HG02763 (cell line): Measurements from ENCODE around the gene BHLHE23.
"Not testable (repeated sequence)": the region's sequence is repeated elsewhere in the genome, so short reads cannot be mapped to it uniquely, and the experiment has no call there.

Experiments
- ATAC-seq: cut with Tn5 transposase; IDR thresholded peaks from one replicate; pipeline ENCODE4 v1.9.1; 2021; ENCODE audit warnings: mild to moderate bottlenecking, moderate library complexity; ENCODE audit not compliant: unreplicated experiment

Gene BHLHE23

DNA sequence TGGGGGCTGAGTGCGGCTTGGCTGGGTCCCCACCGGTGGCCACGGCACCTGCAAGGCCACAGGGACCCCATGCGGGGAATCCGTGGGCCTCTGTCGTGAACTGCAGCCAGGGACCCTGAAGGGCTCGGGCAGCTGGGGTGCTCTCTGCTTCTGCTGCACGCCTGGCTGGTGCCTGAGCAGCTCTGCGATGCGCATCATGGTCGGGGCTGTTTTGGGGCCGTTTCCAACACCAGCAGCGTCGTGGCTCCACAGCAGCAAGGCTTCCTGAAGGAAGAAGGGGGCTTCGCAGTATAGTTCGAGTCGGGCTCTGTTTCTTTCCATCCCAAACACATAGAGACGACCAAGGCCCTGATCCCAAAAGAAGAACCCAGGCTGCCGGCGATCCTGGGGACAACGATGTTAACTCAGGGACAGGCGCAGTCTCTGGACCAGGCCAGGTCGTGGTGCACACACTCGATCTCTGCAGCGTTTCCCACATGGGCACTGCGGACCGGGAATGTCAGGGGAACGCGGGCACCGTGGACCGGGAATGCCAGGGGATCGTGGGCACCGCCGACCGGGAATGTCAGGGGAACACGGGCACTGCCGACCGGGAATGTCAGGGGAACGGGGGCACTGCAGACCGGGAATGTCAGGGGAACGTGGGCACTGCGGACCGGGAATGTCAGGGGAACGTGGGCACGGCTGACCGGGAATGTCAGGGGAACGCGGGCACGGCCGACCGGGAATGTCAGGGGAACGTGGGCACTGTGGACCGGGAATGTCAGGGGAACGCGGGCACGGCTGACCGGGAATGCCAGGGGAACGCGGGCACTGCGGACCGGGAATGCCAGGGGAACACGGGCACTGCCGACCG lies 36.8 kb upstream of the BHLHE23 start:
- no peak for ATAC-seq

DNA sequence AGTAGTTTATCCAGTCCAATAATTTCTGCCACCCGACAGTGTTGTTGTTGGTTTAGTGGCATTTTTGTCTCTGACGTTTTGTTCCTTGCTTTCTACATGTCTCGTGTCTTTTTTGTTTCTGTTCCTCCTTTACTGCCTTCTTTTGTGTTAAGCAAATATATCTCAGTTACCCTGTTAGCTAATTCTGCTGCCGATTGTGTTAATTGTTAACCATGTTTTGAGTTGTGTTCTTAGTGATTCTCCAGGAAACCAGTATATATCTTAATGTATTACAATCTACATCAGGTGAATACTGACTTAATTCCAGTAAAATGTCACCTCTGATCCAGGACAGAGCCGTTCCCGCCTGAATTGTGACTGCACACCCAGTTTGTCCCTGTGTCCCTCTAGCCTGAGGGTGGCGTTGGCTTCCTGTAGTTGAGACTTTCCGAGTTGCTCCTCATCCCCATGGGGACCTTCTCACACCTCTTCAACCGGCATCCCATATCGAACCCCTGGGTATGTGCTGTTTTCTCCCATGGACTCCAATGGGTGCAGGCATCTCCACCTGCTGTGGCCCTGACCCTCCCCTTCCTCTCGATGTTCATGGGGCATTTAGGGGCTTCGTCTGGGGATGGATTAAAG lies 35.8 kb upstream of the BHLHE23 start:
- ATAC-seq: no peak

DNA sequence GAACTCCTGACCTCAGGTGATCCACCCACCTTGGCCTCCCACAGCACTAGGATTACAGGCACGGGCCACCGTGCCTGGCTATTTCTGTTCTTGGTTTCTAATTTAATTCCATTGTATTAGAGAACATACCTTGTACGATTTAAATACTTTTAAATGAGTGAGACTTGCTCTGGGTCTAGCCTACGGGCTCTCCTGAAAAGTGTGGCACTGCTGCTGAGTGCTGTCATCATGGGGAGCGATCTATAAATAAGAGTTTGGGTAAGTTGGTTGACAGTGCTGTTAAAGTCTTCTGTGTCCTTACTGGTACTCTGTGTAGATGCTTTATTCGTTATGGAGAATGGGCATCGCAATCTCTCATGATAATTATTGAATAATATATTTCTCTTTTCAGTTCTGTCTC lies 35.0 kb upstream of the BHLHE23 start:
- ATAC-seq: no peak

DNA sequence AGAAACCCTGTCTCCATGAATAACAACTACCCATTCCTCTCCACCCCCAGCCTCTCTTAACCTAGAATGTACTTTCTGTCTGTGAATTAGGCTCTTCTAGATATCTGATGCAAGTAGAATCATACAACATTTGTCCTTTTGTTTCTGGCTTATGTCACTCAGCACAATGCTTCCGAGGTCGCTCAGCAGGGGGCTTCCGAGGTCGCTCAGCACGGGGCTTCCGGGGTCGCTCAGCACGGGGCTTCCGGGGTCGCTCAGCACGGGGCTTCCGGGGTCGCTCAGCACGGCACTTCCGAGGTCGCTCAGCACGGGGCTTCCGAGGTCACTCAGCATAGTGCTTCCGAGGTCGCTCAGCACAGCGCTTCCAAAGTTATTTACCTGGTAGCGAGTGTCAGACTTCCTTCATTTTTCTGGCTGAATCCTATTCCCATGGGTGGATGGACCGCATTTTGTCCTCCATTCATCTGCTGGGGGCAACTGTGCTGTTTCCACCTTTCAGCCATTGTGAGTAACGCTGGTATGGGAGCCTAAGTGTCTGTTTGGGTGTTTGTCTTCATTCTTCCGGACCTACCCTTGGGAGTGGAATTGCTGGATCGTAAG lies 31.0 kb upstream of the BHLHE23 start:
- ATAC-seq: no peak

DNA sequence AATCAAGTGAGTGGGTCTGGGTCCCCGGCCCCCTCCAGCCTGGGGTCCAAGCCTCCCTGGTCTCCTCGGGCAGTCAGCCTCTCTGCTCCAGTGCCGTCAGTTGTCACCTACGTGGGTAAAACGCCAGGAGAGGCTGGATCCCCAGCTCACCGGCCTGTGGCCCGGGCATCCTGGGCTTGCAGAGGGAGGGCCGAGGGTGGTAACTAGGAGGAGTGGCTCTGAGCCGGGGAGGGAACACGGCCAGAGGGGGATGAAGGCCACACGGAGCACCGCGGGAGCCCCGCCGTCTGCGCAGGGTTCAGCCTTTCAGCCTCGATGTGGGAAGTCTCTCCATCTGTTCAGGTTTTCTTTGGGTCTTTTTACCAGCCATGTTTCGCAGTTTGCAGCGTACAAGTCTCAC lies 29.5 kb upstream of the BHLHE23 start:
- no peak for ATAC-seq

DNA sequence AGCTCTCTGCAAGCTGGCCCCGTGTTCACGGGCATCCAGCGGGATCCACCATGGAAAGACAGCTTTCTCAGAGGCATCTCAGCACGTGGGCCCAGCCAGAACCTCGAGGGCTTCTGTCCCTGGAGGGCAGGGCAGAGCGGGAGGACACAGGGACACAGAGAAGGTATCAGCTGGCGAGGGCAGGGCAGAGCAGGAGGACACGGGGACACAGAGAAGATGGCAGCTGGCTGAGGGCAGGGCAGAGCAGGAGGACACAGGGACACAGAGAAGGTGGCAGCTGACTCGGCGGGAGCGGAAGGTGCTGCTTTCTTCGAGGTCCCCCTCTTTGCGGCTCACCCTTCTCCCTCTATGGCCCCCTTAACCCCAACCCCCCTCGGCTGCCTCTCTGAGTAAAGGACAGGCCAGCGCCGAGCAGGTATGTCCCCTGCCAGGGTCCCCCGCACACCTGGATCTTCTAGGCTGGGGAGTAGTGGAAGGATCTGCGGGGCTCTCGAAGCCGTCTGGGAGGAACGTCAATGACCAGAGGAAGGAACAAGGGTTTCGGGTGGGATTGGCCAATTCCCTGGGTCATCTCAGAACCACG lies 28.9 kb upstream of the BHLHE23 start:
- no peak for ATAC-seq

DNA sequence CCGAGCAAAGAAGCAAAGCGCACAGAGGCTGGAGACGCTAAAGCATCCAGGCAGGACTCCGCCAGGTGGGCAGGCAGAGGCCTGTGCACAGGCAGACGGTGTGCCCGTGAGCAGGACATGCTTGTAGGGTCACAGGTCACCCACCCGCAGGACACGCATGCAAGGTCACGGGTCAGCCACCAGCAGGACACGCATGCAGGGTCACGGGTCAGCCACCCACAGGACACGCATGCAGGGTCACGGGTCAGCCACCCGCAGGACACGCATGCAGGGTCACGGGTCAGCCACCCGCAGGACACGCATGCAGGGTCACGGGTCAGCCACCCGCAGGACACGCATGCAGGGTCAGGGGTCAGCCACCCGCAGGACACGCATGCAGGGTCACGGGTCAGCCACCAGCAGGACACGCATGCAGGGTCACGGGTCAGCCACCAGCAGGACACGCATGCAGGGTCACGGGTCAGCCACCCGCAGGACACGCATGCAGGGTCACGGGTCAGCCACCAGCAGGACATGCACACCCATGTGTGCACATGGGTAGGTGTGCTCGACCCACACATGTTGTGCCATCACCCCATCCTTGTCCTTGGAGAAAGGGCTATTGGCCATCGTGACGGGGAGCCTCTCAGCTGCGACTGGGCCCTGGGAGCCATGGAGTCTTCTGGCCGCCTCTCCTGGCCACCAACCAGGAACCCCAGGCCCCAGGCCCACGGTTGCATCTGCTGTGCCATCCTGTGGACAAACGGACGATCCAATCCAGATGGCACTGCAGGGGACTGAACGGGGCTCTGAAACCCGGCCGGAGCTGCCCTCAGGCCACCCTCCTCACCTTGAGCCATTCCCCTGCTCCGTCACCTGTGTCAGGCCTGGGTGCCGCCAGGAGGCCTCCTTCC lies 28.2 kb upstream of the BHLHE23 start:
- not testable (repeated sequence) for ATAC-seq

DNA sequence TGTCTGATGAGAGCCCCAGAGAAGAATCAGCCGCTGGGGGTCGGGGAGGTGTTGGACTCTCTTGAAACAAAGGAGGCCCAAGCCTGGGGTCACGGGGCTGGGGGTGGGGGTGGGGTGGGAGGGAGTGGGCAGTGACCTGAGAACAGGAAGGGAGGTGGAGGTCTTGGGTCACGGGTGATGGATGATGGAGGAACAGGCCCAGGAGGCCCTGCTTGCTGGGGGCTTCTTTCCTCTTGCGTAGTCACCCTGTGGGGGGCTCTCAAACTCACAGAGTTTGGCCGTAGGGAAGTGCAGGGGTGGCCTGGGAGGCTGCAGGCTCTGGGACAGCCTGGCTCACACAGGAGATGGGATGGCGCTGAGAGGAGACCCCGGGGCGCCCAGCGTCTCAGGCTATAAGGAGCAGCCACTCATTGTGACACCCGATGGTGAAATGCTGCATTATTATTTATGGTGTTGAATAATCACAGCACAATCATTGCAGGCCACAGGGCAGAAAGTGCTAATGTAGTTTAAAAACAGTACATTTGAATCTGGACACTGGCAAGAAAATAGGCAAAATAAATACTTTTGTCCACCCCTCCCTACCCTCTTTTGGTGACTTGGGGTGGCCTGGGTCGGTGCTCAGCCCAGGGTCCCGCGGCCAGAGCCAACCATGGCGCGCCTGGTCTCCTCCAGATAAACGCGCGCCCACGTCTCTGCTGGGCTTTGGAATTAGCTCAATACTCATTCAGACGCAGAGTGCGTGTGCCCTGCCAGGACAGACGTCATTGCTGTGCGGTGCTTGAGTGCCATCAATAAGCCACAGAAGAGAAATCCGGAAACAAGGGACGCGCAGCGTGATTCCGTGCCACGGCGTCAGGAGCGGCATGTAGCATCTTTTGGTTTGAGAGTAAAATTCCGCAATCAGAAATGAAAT lies 27.3 kb upstream of the BHLHE23 start:
- no peak for ATAC-seq

DNA sequence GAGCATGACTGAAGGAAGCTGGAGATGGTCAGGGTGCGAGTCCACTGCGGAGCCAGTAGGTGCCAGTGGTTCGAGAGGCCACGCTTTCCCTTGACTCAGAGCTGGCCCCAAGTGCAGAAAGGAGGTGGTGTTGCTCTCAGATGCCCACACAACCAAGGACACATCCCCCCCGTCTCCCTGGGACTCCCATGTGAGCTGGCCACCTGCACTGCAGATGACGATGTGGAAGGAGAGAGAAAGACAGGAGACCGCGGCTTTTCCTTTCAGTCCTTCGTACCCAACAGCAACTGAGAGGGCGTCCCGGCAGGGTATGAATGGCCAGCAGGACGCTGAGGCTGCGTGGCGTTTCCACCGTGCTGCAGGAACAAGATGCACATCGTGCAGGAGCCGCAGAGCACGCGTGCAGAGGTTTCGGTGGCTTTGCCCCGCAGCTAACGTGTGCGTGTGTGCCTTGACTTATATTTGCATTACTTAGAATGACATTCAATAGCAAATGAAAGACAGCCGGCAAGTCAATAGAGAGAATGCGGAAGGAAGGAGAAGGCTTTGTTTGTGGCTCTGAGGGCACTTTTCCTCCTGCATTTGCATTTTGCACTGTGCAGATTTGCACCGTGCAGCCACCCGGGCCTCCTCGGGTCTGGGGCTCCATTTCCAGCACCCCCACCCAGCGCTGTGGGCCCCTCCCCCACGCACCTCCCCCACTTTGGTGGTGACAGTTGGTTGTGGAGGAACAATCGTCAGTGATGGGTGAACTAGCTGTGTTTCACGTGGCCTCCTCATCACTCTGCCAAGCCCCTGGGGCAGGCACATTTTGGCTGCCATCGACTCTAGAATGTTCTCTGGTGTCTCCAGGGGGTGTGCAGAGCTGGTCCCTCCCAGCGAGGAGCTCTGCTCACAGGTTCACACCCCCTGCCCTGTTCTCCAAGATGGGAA lies 26.4 kb upstream of the BHLHE23 start:
- no peak for ATAC-seq

DNA sequence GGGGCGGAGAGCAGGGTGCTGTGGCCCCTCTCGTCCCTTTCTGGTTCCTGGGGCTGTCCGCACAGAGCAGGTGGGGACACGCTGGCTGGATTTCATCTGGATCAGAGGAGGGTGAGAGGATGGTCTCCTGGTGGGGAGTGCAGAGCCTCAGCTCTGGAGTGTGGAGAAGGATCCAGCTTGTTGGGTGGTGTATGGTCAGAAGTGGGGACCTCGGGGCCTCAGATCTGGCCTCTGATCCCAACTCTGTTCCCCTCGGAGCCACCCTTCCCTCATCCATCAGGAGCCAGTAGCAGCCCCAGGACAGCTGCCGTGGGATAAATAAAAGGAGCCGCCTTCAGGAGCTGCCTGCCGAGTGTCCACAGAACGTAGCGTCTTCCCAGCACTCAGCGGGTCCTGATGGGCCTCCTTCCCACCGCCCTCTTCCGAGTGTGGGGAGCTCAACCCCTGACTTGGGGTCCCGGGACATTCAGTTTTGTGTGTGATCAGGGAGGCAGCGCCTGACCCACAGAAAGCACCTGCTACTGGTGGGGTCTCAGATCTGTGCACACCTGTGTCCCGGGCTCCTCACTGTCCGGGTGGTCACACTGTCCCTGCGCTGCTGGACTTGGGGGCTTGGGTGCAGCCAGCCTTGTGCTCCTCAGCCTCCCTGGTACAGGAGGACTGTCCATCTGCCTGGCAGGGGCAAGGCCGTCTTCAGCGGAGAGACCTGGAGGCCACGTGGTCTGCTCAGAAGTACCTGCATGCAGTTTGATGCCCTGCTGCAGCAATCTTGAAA lies 25.4 kb upstream of the BHLHE23 start:
- no peak for ATAC-seq

DNA sequence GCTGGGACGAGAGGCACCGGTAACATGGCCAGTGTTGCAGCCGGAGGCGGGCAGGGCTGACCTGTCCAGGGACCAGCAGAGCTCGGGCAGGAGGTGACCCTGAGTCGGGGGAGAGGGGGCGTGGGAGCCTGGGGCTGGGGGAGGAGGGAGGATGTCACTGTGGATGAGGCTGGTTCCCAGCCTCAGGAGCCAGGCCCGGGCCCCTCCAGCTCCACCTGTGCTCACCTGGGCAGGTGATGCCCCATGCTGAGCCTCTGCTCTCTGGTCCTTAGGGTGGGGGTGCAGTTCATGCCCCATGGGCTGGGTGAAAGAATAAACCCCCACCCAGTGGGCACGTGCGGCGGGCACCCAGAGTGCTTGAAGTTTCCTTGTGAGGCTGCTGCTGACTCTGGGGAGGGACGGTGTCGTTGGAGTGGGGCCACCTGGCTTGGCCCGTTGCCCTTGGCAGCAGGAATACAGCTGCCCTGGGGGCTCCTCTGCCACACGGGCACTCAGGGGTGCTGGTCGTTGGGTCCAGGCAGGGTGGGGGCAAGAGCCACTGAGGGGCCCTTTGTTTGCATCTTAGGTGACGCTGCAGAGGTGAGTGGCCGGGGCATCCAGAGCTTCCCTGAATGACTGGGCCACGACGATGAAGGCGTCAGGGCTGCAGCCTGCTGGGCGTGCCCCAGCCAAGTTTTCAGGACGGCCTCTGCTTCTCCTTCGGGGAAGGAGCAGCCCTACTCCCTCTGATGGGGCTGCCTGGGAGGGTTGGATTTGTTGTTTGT lies 24.7 kb upstream of the BHLHE23 start:
- ATAC-seq: no peak

DNA sequence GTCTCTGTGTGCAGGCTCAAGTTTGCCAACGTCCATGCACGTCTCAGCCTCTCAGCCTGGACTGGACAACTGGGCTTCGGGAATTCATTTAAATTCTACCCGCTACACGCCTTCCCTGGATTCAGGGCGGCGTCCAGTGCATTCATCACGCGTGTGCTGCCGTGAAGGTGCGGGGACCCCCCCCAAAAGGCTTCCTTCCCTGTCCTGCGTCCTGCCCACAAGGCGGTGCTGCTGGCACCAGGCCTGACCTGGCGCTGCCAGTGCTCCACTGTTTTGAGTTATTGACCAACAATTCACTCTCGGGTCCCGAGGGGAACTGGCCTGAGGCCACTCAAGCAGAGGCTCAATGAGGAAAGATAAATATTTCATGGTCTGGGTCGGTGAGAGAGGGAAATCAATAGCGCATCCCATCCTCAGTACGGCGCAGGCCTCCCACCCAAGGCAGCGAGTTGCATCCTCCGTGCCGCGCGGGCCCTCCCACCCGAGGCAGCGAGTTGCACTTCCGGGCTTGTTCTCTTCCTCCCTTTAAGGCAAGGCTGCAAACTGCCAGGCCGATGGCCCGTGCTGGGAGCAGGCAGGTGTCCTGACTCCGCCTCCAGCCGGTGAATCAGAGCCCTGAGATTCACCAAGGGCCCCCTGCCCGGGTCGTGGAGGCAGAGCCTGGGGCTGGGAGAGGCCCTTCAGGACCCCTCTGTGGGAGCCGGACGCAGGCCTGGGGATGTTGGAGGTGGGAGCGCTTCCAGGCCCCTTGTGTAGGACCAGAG lies 22.8 kb upstream of the BHLHE23 start:
- no peak for ATAC-seq

DNA sequence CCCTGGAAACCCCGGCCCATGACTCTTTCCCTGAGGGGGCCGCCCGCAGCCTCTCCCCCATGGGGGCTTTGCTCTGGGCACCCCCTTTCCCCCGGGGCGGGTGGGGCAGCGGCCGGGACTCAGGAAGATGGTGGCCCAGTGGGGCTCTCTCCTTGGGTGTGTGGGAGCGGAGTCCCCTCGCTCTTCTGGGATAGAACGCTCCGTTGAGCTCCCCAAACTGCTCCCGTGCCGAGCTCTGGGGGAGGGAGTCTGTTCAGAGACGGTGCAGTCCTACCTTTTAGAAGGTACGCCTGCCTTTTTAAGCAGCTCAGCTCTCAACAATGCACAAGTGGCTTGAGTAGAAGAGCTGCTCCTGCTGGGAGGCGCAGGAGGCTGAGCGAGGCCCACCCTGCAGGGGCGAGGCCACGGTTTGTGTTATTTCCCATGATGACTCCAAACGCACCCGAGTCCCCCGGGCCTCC lies 21.7 kb upstream of the BHLHE23 start:
- no peak for ATAC-seq

DNA sequence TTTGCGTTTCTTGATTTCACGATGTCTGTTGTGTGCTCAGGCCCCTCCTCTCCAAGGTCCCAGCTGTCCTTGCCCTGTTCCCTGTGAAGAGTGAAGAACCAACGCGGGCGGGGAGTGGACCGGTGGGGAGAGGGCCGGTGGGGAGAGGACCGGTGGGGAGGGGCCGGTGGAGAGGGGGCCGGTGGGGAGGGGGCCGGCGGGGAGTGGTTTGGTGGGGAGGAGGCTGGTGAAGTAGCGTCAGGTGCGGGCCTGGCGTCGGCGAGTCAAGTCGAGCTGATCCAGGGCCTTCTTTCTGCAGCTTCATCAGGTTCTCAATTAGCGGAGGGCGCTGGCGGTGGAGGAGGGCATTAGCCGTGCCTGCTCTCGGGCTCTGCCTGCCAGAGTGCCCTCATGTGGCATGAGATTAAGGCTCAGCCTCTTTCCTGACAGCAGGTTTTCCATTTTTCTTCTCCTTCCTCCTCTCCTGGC lies 21.2 kb upstream of the BHLHE23 start:
- no peak for ATAC-seq

DNA sequence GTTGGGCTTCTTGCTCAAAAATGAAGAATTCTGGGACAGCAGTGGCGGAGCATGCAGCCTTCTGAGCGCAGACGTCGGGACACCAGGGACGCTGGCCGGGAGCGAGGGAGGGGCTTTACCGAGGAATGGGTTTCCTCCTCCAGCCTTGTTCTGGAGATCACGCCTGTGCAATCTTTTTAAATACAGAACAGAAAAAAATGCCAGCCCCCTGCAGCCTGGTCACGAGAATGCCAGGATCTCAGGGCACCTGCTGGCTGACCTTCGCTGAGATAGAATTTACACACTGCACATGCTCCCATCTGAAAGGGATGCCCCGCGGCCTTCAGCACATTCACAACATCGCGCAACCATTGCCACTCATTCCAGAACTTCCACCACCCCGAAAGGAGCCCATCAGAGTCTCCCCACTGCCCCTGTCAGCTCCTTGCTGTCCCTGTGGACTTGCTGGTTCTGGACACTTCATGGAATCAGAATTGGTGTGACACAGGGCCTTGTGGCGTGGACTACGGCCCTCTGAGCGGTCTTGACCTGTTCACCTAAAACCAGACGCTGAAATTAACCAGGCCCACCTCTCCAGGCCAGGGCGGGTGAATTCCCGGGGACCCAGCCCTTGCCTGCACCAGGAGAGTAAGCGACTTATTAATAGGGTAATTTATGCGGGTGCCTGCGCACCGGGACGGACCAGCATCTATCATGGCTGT lies 20.6 kb upstream of the BHLHE23 start:
- ATAC-seq: no peak
